ENCODE results near the gene GPANK1. TPM values are rescaled to one million over a fixed set of nuclear protein-coding genes. Genes with fewer than 3 reads are reported as not detected.

Gene GPANK1
- total RNA-seq, 1 experiment from 2014 or later = 26.8 TPM

DNA sequence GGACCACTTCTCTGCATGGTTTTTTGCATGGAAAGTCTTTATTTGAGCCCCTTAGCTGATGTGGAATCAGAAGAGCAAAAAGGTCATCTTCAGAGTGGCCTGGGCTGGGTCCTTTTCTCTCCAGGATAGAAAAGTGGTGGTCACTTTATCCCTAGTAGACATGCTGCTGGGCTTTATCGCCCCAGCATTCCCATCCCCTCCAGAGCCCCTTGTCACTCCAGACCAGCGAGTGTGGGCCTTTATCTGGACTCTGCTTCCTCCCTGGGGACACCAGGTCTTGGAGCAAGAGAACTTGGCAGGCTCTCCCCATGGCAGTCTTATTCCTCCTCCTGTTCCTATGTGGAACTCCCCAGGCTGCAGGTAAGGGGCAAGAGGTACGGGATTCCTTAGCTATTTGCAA lies 41.8 kb upstream of the GPANK1 start, which contains the start of gene LY6G6F:
TSS of gene LY6G6F (plus strand) at position 268 of the 400 bp plus-strand sequence. CDS start at position 309, 41 bp downstream.
- Histone ChIP-seq H2BK120ac (ENCODE audit: low read depth, low read length, poor library complexity, severe bottlenecking) (no peak within 1 kb of the TSS), H3K14ac (ENCODE audit: insufficient read depth, low read length) (no peak within 1 kb of the TSS), H3K27me3 (ENCODE audit: insufficient read depth, low read length) (no peaks in the 10 kb centered on the region), H2BK12ac (ENCODE audit: insufficient read length, low read depth, low read length) (no peak within 1 kb of the TSS), H3K4me2 (ENCODE audit: insufficient read depth, insufficient read length, low read length) (no peak within 1 kb of the TSS), H2AFZ (ENCODE audit: low read length) (no peak within 1 kb of the TSS), H2BK5ac (ENCODE audit: insufficient read length, low read length) (no peak within 1 kb of the TSS), H3K27ac (ENCODE audit: insufficient read length, low read depth, low read length) (no peak within 1 kb of the TSS), H2BK20ac (ENCODE audit: low read depth, low read length, poor library complexity, severe bottlenecking) (no peak within 1 kb of the TSS), H2BK15ac (ENCODE audit: low read depth, low read length) (no peak within 1 kb of the TSS), H3K9ac (ENCODE audit: extremely low read depth, insufficient read length, low read length) (no peak within 1 kb of the TSS), H3K79me2 (ENCODE audit: insufficient read depth, low read length) (peaks cover 2% of the 10 kb centered on the region; the same call in 1 of the 2 replicates), H4K91ac (ENCODE audit: insufficient read length, low read depth, low read length) (no peak within 1 kb of the TSS), H4K5ac (ENCODE audit: insufficient read length, low read depth, low read length) (no peak within 1 kb of the TSS), H3K79me1 (ENCODE audit: insufficient read depth, low read depth, low read length, poor library complexity, severe bottlenecking) (peaks cover 5% of the 10 kb centered on the region), H3K56ac (ENCODE audit: insufficient read length, low read depth, low read length) (no peak within 1 kb of the TSS), H3K18ac (ENCODE audit: insufficient read length, low read depth, low read length) (no peak within 1 kb of the TSS), H2AK5ac (ENCODE audit: insufficient read length, low read length) (no peak within 1 kb of the TSS), H3K23ac (ENCODE audit: insufficient read length, low read depth, low read length) (no peak within 1 kb of the TSS), H4K20me1 (ENCODE audit: control insufficient read depth, insufficient read depth, insufficient read length) (no peaks in the 10 kb centered on the region), H3K4me1 (ENCODE audit: insufficient read depth, low read length) (peaks cover 4% of the 10 kb centered on the region; the same call in 1 of the 2 replicates), H3K4ac (ENCODE audit: low read depth, low read length) (no peak within 1 kb of the TSS), H3T11ph (ENCODE audit: low read length) (no peak within 1 kb of the TSS), H4K8ac (replicated peaks; ENCODE audit: insufficient read length, low read depth, low read length) (no peak within 1 kb of the TSS), H3K9me3 (ENCODE audit: control insufficient read depth, low read depth, low read length) (no peaks in the 10 kb centered on the region), H3K23me2 (ENCODE audit: insufficient read length, low read depth, low read length, poor library complexity, severe bottlenecking) (peaks cover 6% of the 10 kb centered on the region)
- Mint-ChIP-seq H3K27ac (peak within 1 kb of the TSS in 1 of 3 experiments; percentile 54; a peak in 1 of 7 replicates), H3K9me3 (no peaks in the 10 kb centered on the region; a peak in 1 of 5 replicates), H3K4me1 (peaks cover 18 to 21% of the 10 kb centered on the region in 2 experiments), H3K27me3 (ENCODE audit: low read depth) (peaks cover 3% of the 10 kb centered on the region; the same call in 1 of the 2 replicates), H3K36me3 (ENCODE audit: insufficient read depth in 1 of 3, low read depth in 3 of 3) (no peaks in the 10 kb centered on the region), H3K4me3 (no peak within 1 kb of the TSS)
- DNase-seq = no peak
- no CpG with 5 or more reads among the region's 3 CpGs for WGBS (ENCODE audit: extremely low coverage, insufficient read length, low lambda C conversion rate)
- TF ChIP-seq, protein P1, sequence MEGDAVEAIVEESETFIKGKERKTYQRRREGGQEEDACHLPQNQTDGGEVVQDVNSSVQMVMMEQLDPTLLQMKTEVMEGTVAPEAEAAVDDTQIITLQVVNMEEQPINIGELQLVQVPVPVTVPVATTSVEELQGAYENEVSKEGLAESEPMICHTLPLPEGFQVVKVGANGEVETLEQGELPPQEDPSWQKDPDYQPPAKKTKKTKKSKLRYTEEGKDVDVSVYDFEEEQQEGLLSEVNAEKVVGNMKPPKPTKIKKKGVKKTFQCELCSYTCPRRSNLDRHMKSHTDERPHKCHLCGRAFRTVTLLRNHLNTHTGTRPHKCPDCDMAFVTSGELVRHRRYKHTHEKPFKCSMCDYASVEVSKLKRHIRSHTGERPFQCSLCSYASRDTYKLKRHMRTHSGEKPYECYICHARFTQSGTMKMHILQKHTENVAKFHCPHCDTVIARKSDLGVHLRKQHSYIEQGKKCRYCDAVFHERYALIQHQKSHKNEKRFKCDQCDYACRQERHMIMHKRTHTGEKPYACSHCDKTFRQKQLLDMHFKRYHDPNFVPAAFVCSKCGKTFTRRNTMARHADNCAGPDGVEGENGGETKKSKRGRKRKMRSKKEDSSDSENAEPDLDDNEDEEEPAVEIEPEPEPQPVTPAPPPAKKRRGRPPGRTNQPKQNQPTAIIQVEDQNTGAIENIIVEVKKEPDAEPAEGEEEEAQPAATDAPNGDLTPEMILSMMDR (conservative IDR thresholded peaks at IDR 0.05) = no peak
